Nephron progenitor cell (in vitro differentiated cells): ENCODE measurements around the gene C1orf94.
"Not testable (repeated sequence)": the region's sequence is repeated elsewhere in the genome, so short reads cannot be mapped to it uniquely, and the experiment has no call there.

ENCODE experiments used
- DNase-seq: peaks from one replicate; pipeline ENCODE4 v3.0.0; 2021
- H3K27ac Mint-ChIP-seq: 2 replicates; pipeline ENCODE4 v1.8.0; 2021; ENCODE audit warnings: mild to moderate bottlenecking, moderate library complexity, mixed read lengths
- H3K27me3 Mint-ChIP-seq: 2 replicates; pipeline ENCODE4 v1.8.0; 2021; ENCODE audit warnings: mild to moderate bottlenecking, low read depth, mixed read lengths; ENCODE audit not compliant: poor library complexity
- H3K36me3 Mint-ChIP-seq: 2 replicates; pipeline ENCODE4 v1.8.0; 2021; ENCODE audit warnings: low read depth, mixed read lengths
- H3K4me1 Mint-ChIP-seq: 2 replicates; pipeline ENCODE4 v1.8.0; 2021; ENCODE audit warnings: mixed read lengths
- H3K4me3 Mint-ChIP-seq: 2 replicates; pipeline ENCODE4 v1.8.0; 2021; ENCODE audit warnings: mild to moderate bottlenecking, moderate library complexity, mixed read lengths
- H3K9me3 Mint-ChIP-seq: 2 replicates; pipeline ENCODE4 v1.8.0; 2021; ENCODE audit warnings: mild to moderate bottlenecking, moderate library complexity, mixed read lengths
- CTCF ChIP-seq: fragments of 200-600 bp; sonication (generic); IDR thresholded peaks from 2 replicates; pipeline ENCODE4 v1.5.0; 2021; ENCODE audit warnings: antibody characterized with exemption

C1orf94 gene

GRCh38 chr1:34167389-34167788 lies 9.3 kb upstream of the C1orf94 start:
- Mint-ChIP-seq H3K36me3 (no peaks in the 10 kb centered on the region), H3K9me3 (no peaks in the 10 kb centered on the region), H3K4me3 (peak overlapping the region; percentile 58), H3K27ac (no peak overlapping the region), H3K27me3 (peaks cover 89% of the 10 kb centered on the region), H3K4me1 (peaks cover 39% of the 10 kb centered on the region)
- peak; percentile 19 for DNase-seq
- TF ChIP-seq CTCF = no peak

GRCh38 chr1:34175744-34176143 lies 963 bp upstream of the C1orf94 start:
- Mint-ChIP-seq H3K4me3 (no peak overlapping the region), H3K27me3 (peaks cover 71% of the 10 kb centered on the region), H3K27ac (no peak overlapping the region), H3K36me3 (no peaks in the 10 kb centered on the region), H3K4me1 (no peaks in the 10 kb centered on the region), H3K9me3 (no peaks in the 10 kb centered on the region)
- TF ChIP-seq CTCF = no peak
- no peak for DNase-seq

- TF ChIP-seq CTCF = no peak
- Mint-ChIP-seq H3K27me3 (peaks cover 62% of the 10 kb centered on the region), H3K27ac (no peak overlapping the region), H3K9me3 (no peaks in the 10 kb centered on the region), H3K36me3 (no peaks in the 10 kb centered on the region), H3K4me3 (no peak overlapping the region), H3K4me1 (no peaks in the 10 kb centered on the region)
- DNase-seq = no peak
Observed at GRCh38 chr1:34178072-34178471, 1.4 kb downstream of the C1orf94 start.

GRCh38 chr1:34183381-34183780 lies 6.7 kb downstream of the C1orf94 start:
- not testable (repeated sequence) for H3K36me3 Mint-ChIP-seq, H3K9me3 Mint-ChIP-seq, H3K27ac Mint-ChIP-seq, H3K4me3 Mint-ChIP-seq, H3K4me1 Mint-ChIP-seq, DNase-seq
- H3K27me3 Mint-ChIP-seq = peaks cover 43% of the 10 kb centered on the region

- no peak overlapping the region for H3K4me3 Mint-ChIP-seq
- H3K4me1 Mint-ChIP-seq = no peaks in the 10 kb centered on the region
- TF ChIP-seq CTCF = no peak
- H3K36me3 Mint-ChIP-seq = no peaks in the 10 kb centered on the region
- peaks cover 10% of the 10 kb centered on the region for H3K9me3 Mint-ChIP-seq
- H3K27ac Mint-ChIP-seq = no peak overlapping the region
- DNase-seq = no peak
- H3K27me3 Mint-ChIP-seq = peaks cover 34% of the 10 kb centered on the region
Observed at GRCh38 chr1:34186741-34187494, 10.2 kb downstream of the C1orf94 start.

GRCh38 chr1:34188418-34188817 lies 11.7 kb downstream of the C1orf94 start:
- Mint-ChIP-seq H3K27me3 (peaks cover 37% of the 10 kb centered on the region), H3K4me3 (no peak overlapping the region), H3K27ac (no peak overlapping the region), H3K36me3 (no peaks in the 10 kb centered on the region), H3K9me3 (peaks cover 10% of the 10 kb centered on the region), H3K4me1 (no peaks in the 10 kb centered on the region)
- no peak for TF ChIP-seq CTCF
- DNase-seq = no peak
